HG02588 (cell line): ENCODE results near the gene ERICH6.
"Not testable (repeated sequence)": the region's sequence is repeated elsewhere in the genome, so short reads cannot be mapped to it uniquely, and the experiment has no call there.

Source experiments
- ATAC-seq: cut with Tn5 transposase; IDR thresholded peaks from one replicate; pipeline ENCODE4 v1.9.1; 2021; ENCODE audit warnings: mild to moderate bottlenecking, moderate library complexity; ENCODE audit not compliant: unreplicated experiment

The ERICH6 gene

DNA sequence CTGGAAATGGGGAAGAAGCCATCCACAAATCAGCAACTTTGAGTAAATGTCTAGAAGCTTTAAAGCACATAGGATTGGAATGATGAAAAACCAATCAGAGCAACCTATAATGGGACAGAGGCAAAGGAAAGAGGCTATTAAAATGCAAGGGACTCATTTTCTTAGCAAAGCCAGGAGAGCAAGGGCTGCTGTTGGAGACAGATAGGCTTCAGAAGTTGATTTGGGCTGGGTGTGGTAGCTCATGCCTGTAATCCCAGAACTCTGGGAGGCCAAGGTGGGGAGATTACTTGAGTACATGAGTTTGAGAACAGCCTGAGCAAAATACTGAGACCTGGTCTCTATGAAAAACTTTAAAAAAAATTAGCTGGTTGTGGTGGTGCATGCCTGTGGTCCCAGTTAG, 16.1 kb downstream of the ERICH6 start:
- ATAC-seq: no peak

DNA sequence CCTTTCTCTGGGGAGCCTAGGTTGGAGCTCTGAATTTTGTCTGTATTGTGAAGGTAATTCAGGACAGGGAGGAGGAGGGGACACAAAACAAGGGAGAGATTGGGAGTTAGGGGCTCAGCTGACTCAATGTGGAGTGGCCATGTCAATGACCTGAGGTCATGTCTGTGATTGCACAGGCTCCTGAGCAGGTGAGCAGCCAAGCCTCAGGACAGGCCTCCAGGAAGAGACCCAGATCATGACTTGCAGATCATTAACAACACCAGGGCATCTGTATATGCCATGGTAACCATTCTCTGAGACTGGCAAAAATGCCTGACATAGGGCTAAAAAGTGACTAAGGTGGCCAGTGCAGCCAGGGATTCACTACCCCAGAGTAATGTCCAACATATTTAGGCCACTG, 20.9 kb downstream of the ERICH6 start:
- ATAC-seq: no peak

DNA sequence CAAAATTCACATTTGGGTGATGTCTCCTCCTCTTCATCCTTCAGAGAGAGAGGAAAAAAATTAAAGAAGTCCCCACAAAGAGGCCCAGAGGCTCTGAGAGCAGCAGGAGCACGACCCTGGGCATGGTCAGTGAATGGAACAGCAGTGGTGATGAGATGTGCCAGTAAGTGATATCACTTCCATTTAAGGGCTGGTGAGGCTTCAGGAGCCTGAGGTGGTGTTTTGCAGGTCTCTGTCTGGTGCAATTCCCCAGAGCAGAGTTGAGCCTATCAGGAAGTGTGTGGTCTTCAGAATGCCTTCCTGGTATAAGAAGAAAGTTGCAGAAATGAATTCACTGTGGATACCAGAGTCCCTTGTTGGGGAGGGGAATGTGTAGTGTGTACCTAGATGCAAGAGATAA, 21.4 kb downstream of the ERICH6 start:
- ATAC-seq: no peak

DNA sequence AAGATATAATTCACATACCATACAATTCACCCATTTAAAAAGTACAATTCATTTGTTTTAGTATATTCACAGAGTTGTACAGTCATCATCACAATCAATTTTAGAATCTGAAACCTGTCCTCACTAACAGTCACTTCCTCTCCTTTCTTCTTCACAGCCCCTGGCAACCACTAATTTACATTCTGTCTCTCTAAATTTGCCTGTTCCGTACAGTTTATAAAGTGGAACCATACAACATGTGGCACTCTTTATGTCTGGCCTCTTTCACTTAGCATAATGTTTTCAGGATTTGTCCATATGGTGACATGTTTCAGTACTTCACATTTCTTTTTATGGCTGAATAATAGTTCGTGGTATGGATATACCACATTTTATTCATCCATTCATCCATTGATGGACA, 22.7 kb downstream of the ERICH6 start:
- ATAC-seq: peak; percentile 95

DNA sequence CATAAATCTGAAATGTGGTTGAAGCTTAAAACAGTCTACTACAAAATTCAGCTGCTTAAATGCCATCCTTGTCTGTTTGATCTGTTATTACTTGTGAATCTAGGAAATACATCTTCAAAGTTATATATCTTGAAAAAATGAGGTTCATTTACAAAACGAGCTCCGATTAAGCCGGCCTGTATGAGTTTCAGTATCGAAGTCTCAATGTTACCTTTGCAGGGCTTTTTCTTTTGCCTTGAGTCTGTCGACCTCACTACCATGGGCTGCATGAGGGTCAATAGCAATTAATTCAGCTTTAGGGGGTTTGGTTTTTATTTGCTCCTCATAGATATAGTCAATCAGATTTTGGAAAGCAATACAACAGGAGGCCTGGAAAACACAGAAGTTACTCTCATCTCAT, 23.2 kb downstream of the ERICH6 start:
- ATAC-seq: peak; percentile 16

DNA sequence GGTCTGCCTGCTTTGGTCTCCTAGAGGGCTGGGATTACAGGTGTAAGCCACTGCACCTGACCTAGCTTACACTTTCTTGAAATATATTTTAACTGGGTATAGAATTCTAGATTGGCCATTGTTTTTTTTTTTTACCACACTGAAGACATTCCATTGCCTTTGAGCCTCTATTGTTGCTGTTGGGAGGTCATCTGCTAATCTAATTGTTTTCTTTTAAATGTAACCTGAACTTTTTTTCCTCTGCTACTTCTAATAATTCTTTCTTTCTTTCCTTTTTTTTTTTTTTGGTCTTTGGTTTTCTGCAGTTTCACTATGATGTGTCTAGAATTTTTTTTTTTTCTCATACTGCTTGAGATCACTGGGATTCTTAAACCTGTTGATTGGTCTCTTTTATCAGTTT, 28.1 kb downstream of the ERICH6 start:
- ATAC-seq: no peak

DNA sequence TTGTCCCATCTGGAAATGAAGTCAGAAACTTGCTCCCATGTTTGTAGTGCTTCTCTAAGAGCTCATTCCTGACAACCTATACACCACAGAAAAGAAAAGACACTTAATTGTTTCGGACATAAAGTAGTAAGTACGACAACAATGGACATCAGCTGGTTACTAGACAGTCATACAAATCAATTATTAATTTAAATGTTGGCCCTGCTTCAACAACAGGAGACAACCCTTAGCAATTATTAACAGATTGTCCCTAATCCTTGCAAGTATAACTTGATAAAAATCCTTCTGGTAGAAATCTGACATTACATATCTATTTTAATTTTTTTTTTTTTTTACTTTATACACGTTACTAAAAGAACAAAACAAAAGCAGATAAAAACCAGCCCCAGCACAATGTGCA, 29.8 kb downstream of the ERICH6 start:
- ATAC-seq: no peak

DNA sequence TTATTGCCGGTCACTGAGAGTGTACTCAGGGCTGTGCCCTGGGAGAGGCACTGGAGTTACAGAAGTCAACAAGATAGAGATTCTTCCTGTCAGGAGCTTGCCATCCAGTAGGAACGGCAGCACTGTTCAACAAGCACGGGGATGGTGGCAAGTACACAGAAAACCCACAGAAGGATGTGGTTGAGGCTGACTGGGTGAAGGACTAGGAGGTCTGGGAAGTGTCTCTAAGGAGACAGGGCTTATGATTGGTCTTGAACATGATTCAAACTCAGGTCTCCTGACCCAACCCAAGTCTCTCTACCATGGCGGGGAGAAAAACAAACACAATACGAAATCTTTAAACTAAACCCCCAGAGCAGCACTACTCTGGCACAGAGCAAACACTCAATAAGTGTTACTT, 37.6 kb downstream of the ERICH6 start:
- no peak for ATAC-seq

DNA sequence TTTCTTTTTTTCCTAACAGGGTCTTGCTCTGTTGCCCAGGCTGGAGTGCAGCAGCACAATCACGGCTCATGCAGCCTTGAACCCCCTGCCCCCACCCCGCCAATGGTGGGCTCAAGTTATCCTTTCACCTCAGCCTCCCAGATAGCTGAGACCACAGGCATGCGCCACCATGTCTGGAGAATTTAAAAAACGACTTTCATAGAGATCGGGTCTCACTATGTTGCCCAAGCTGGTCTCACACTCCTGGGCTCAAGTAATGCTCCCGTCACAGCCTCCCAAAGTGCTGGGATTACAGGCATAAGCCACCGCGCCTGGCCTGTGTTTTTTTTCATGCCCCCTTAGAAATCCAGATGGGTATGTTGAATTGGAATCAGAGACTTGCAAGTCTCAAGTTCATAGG, 40.3 kb downstream of the ERICH6 start:
- ATAC-seq: no peak

DNA sequence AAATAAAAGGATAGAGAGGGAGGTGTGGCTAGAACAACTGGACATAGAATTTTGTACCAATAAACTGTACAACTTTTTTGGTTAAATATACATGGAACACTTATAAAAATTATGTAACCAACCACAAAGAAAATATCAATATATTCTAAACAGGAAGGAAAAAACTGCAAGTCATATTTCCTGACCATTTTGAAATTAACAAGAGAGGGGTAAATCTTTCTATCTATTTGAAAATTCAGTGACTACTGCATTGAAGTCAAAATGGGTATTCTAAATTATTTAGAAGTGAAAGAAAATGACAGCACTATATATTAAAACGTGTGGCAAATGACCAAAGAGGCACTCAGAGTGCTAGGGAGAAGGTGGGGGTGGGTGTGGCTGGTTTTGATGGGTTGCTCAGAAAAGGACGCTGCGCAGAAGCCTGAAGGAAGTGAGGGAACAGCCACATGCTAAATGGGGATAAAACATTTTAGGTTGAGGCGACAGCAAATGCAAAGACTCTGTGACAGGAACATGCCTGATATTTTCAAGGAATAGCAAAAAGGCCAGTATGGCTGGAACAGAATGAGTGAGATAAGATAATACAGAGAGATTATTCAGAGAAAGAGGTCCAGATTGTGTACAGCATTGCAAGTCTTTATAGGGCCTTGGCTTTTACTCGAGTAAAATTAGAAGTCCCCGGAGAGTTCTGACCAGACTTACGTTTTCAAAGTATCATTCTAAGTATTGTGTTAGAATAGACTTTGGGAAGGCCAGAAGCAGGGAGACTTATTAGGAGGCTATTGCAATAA, 41.1 kb downstream of the ERICH6 start:
- no peak for ATAC-seq

DNA sequence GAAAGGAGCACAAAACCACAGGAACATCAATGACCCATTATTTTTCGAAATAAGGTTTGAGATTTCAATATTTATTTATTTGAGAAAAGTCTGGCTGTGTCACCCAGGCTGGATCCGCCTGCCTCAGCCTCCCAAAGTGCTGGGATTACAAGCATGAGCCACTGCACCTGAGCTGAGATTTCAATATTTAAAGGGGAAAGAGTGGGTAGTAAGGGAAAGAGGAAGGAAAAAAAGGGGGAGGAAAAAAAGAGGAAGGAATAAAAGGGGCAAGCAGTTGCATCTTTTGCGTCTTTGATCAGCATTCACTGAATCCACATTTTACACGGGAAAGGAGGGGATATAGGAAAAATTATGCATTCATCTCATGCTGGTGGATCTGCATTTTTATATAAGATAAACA, 47.4 kb downstream of the ERICH6 start:
- no peak for ATAC-seq

DNA sequence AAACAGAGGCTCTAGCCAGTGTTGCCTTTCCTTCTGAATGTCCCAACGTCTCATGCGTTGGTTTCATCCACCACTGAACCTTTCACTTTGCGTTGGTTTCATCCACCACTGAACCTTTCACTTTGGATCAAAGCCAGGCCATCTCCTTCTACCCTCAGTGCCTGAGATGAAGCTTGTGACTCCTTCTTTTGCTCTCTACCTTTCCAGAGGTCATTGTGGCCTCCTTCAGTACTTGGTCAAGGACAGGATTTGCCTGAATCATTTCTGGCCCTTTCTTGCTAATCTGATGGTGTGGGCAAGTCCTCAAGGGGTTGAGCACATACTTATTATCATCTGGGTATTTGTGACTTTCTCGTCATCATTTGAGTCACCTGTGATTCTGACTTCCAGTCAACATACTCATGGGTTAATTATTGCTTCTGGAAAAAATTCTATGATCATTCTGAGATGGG, 50.6 kb downstream of the ERICH6 start:
- ATAC-seq: peak; percentile 78

DNA sequence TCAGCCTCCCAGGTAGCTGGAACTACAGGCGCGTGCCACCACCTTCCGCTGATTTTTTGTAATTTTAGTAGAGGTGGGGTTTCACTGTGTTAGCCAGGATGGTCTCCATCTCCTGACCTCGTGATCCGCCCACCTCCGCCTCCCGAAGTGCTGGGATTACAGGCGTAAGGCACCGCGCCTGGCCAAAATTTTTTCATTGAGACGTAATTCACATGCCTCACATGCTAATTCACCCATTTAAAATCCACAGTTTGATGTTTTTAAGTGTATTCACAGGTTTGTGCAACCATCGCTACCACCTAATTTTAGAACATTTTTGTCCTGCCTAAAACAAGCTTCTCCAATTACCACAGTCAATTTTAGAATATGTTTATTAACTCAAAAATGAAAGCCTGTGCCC, 63.5 kb downstream of the ERICH6 start:
- ATAC-seq: no peak

DNA sequence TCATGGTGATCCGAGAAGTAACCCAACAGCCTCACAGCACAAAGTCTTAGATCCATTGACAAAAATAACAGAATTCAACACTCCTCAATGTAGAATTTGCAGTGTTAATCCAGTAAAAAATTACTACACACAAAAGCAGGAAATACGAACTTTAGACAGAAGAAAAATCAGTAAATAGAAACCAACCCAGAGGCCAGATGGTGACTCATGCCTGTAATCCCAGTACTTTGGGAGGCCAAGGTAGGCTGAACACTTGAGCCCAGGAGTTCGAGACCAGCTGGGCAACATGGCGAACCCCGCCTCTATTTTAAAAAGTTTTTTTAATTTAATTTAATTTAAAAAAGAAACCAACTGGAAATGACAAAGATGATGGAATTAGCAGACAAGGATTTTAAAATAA, 64.5 kb downstream of the ERICH6 start:
- no peak for ATAC-seq

DNA sequence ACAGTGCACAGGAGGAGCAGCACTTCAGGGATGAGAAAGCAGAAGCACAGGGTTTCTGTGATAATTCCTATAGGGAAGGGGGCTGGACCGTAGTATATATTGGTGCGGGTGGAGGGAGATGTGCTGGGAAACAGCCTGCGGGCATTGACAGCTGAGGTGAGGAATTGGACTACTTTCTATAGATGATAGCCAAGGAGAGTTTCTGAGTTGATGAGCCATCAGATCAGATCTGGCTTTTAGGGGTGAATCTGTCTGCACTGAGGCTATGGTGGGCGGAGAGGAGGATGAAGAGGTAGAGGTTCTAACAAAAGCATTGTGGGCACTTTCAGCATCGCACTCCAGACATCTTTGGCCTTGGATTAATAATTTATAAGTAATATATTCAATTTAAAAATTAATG, 67.5 kb downstream of the ERICH6 start:
- ATAC-seq: no peak

DNA sequence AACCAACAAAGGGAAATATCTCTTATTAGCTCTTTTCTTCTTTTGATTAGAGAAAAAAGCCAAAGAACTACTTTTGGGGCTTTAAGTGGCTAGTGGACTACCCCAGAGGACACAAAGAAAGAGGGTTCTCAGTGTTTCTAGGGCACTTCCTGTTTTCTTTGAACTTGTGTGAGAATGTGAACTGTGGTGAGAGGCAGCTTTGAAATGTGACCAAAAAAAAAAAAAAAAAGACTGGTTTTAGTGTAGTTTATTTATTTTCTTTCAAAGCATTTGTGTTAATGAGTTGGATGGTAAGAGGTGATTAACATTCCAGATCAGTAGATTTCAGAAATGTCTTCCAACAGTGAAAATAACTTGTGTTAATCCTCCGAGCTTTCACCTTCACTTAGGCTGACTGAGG, 68.2 kb downstream of the ERICH6 start:
- ATAC-seq: peak; percentile 62

DNA sequence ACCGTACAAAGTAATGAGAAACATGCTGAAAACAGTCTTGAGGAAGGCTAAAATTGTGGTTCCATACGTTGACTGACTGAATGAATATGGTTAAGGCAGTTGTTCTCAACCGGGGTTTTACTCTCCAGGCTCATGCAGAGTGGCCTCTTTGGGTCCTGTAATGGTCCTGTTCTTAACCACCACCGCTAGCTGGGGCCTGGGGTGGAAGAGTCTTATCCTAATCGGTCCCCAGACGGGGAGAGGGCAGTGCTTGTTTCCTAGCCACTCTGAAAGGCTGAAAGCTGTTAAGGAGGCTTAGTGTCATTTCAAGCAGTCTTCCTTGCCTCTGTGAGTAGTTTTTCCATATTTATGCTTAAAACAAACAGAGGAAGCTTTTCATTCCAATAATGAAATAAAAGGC, 68.6 kb downstream of the ERICH6 start:
- no peak for ATAC-seq

DNA sequence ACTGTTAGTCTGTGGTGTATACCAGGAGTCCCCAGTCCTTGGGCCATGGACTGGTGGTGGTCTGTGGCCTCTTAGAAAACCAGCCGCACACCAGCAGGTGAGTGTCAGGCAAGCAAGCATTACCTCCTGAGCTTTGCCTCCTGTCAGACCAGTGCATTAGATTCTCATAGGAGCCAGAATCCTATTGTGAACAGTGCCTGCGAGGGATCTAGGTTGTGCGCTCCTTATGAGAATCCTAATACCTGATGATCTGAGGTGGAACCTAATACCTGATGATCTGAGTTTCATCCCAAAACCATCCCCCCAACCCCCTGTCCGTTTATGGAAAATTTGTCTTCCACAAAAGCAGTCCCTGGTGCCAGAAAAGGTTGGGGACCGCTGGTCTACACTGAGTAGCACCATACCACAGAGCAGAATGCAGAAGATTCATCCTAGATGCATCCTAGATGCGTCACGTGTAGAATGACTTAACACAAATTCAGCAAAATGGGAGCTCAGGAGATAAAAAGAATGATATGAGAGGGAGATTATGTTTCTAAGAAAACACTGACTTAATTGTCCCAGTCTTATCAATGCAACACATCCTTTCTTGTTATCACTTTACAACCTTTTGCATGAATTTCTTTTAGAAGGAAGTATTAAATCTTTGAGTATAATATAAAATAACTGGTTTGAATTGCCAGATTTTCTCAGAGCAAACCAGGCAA, 72.1 kb downstream of the ERICH6 start:
- ATAC-seq: no peak

DNA sequence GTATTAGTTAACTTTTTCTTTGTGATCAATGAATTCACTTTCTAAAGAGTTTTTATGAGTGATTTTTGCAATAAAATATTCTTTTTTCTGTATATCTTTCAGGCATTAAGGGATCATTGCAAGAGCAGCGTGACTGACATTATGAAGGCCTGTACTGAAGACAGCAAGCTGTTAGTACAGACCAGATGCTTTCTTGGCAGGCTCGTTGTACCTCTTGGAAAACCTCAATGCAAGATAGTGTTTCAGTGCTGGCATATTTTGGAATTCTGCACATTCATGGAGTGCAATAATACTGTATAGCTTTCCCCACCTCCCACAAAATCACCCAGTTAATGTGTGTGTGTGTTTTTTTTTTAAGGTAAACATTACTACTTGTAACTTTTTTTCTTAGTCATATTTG, 76.2 kb downstream of the ERICH6 start:
- no peak for ATAC-seq

DNA sequence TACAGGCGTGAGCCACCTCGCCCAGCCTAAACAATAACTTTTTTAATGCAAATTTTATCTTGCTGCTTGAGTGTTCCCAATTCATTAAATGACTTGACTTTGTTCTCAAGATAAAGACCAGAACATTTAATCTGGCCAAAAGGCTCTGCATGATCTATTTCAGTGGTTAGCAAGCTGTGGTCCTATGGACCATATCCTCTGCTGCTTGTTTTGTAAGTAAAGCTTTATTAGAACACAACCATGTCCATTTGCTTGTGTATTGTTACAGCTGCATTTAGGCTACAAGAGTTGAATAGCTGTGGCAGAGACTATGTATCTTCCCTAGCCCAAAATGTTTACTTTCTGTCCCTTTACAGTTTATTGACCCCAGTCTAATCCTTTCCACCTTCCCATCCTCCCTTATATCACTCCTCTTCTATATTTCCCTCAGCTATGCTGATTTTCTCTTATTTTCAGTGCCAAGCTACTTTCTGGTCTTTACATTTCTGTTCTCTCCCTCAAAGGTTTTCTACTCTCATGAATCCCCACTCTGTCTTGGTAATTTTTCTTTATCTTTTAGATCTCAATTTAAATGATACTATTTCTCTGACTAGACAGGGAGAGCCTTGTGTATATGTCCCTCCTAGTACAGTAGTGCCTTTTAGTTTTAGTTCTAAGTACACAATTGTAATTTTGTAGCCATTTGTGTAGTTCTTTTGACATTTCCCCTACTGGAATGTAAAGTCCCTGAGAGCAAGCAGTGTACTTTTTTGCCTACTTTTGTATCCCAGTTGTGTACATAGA, 77.4 kb downstream of the ERICH6 start:
- ATAC-seq: no peak

DNA sequence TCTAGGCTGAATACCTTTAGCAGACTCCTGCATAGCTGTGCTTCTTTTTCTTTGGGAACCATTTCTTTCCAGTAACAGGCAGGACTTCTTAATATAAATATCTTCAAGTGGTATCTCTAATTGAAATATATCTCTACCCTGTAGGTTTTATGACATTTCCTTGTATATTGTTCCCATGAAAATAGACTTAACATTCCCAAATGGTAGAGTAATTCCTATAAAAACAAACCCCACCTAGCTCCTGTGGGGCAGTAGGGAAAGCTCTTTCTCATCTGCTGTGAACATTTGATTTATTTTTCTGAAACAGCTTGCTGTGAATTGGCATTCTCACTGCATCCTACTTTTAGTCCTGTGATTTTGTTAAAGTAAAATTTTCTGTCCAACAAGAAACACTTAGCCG, 79.8 kb downstream of the ERICH6 start:
- no peak for ATAC-seq

DNA sequence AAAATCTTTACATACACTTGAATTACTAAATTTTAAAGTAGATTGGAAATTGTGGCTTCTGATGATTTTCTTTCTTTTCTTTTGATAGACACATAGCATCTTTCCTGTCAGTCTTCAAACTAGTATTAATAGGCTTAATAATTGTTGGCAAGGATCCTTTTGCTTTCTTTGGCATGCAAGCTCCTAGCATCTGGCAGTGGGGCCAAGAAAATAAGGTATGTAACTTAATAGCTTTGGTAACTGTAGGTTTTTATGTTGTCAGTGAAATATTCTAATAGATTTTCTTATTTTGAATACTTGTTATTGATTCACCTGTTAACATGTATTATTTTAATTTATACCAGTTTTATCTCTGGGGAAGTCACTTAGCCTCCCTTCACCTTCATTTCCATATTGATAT, 80.8 kb downstream of the ERICH6 start:
- ATAC-seq: not testable (repeated sequence)
